Neuron (in vitro differentiated cells): Measurements from ENCODE around the gene ECE1.
"Not testable (repeated sequence)": the region's sequence is repeated elsewhere in the genome, so short reads cannot be mapped to it uniquely, and the experiment has no call there.

Experiments
- H2AFZ ChIP-seq: one replicate; pipeline ENCODE4 v1.6.1; 2013; ENCODE audit warnings: low read depth, mild to moderate bottlenecking, inconsistent platforms, low read length, moderate library complexity
- H3K27me3 ChIP-seq: one replicate; pipeline ENCODE4 v1.6.1; 2013; ENCODE audit warnings: low read length; ENCODE audit not compliant: insufficient read depth
- H3K36me3 ChIP-seq: one replicate; pipeline ENCODE4 v1.6.1; 2013; ENCODE audit warnings: low read length; ENCODE audit not compliant: insufficient read depth
- H3K4me1 ChIP-seq: one replicate; pipeline ENCODE4 v1.6.1; 2013; ENCODE audit warnings: low read length; ENCODE audit not compliant: insufficient read depth
- H3K4me3 ChIP-seq: 2 replicates; pipeline ENCODE4 v1.5.1; 2013; ENCODE audit warnings: mild to moderate bottlenecking, low read length, moderate library complexity
- H3K9me3 ChIP-seq: one replicate; pipeline ENCODE4 v1.6.1; 2013; ENCODE audit warnings: low read length

The ECE1 gene

DNA sequence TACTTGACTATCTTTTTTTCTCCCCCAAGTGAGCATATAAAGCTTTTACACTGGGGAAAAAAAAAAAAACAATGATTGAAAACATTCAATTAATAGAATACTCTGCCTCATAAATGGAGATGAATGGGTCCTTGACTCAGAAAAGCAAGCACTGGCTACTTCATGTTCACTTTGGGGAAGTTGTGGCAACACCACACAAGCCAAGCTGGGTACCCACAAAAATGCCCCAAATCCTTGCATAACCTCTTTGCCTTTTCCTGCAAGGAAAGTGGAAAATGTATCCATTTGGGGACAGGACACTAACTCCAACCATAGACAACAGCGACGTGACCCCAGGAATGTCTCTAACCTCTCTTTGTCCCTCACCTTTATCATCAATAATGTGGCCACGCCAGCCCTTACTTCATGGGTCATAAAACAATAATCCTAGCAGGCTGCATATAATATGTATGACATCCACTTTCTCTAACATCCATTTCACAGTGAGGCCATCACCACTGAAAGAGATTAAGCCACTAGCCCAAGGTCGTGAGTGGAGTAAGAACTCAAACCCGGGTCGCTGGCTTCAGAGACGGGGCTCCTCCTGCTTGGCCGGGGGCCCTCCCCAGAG, 2.3 kb downstream of the ECE1 start:
- Histone ChIP-seq H2AFZ (no peak overlapping the region), H3K27me3 (no peaks in the 10 kb centered on the region), H3K4me1 (peaks cover 13% of the 10 kb centered on the region), H3K9me3 (no peaks in the 10 kb centered on the region), H3K4me3 (no peak overlapping the region), H3K36me3 (no peaks in the 10 kb centered on the region)

DNA sequence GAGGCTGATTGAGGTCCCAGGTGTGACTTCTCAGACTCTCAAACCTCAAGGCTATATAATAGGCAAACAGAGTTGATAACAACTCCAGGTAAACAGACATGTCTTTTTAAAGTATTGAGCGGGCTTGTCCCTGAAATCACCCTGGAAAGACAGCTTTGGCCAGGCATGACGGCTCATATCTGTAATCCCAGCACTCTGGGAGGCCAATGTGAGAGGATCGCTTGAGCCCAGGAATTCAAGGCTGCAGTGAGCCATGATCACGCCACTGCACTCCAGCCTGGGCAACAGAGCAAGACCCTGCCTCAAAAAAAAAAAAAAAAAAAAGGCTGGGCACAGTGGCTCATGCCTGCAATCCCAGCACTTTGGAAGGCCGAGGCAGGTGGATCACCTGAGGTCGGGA, 4.9 kb downstream of the ECE1 start:
- H2AFZ ChIP-seq = not testable (repeated sequence)

DNA sequence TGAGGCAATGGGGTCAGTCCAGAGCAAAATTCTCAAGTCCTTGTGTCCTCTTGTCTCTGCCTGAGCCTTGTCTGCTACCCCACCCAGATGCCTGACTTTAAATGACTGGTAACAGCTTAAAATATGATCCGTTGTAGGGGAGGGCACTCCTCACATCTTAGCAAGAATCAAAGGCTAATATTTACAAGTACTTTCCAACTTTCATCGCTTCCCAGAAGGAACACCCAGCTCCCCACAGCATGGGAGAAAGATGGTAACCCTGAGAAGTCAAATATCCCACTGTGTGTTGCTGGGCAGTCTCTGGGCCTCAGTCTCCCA, 5.2 kb downstream of the ECE1 start:
- Histone ChIP-seq H3K4me1 (peaks cover 8% of the 10 kb centered on the region), H3K27me3 (no peaks in the 10 kb centered on the region), H2AFZ (no peak overlapping the region), H3K4me3 (no peak overlapping the region), H3K36me3 (no peaks in the 10 kb centered on the region), H3K9me3 (no peaks in the 10 kb centered on the region)

More for the DNA sequence above, 4.9 kb downstream of the ECE1 start:
- not testable (repeated sequence) for H3K27me3 ChIP-seq, H3K9me3 ChIP-seq, H3K4me3 ChIP-seq, H3K36me3 ChIP-seq, H3K4me1 ChIP-seq

DNA sequence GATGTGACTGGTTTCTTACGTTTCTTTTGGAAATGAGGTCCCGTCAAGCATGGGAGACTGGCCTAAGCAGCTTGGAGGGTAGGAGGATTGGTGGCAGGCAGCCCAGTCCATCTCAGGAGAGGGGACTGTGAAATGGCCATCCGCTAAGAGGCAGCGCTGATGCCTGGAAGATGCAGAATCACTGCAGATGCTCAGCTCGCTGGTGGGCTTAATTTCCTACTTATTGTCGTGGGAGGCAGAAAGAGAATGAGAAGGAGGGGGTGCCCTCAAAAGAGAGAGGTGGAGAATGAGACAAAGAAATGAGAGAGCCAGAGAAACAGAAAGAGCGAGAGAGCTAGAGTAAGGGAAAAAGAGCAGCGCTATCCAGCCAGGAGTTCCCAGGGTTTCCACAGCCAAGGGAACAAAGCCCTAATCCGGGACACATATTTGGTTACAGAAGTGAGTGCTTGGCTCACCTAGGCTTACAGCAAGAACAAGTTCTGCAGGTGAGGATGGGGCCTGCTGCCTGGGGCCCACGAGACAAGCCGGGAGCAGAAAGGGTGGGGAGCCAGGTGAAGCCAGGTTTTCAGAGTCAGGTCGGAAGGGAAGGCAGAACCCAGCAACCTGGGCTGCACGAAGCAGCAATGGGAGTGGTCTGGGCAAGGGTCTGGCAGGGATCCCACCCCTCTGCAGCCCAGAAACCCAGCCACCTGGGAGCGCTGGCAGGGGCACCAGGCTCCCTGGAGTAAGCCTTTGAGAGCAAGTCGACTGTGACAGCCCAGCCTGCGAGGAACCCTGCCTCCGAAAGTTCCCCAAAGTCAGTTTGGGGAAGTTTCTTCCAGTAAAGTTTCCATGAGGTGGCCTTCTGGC, 5.8 kb downstream of the ECE1 start:
- Histone ChIP-seq H3K4me3 (no peak overlapping the region), H2AFZ (no peak overlapping the region), H3K9me3 (no peaks in the 10 kb centered on the region), H3K4me1 (peaks cover 8% of the 10 kb centered on the region), H3K27me3 (no peaks in the 10 kb centered on the region), H3K36me3 (no peaks in the 10 kb centered on the region)

DNA sequence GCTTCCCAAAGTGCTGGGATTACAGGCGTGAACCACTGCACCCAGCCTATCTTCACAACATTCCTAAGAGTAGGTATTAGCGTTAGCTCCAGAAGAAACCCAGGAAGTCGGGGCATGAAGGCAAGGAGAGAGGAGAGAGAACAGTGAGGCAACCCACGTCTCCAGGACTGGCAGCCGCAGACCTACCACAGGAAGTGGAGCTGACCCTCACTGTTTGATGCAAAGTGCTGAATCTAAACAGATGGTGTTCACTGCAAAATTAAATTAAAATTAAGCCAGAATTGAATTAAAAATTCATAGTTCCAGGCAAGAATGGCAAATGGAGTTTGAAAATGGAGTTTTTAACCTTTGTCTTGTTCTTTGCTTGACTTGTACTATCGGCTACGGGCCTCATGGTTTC, 6.7 kb downstream of the ECE1 start:
- H3K27me3 ChIP-seq = no peaks in the 10 kb centered on the region
- no peaks in the 10 kb centered on the region for H3K36me3 ChIP-seq
- H2AFZ ChIP-seq = no peak overlapping the region
- H3K4me1 ChIP-seq = peaks cover 6% of the 10 kb centered on the region
- no peak overlapping the region for H3K4me3 ChIP-seq
- no peaks in the 10 kb centered on the region for H3K9me3 ChIP-seq

DNA sequence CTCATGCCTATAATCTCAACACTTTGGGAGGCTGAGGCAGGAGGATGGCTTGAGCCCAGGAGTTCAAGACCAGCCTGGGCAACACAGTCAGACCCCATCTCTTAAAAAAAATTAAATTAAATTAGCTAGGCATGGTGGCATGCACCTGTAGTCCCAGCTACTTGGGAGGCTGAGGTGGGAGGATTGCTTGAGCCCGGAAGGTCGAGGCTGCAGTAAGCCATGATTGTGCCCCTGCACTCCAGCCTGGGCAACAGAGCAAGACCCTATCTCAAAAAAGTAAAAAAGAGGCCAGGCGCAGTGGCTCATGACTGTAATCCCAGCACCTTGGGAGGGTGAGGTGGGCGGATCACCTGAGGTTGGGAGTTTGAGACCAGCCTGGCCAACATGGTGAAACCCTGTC, 8.2 kb downstream of the ECE1 start:
- not testable (repeated sequence) for H3K9me3 ChIP-seq, H3K27me3 ChIP-seq, H2AFZ ChIP-seq, H3K4me1 ChIP-seq, H3K36me3 ChIP-seq, H3K4me3 ChIP-seq

DNA sequence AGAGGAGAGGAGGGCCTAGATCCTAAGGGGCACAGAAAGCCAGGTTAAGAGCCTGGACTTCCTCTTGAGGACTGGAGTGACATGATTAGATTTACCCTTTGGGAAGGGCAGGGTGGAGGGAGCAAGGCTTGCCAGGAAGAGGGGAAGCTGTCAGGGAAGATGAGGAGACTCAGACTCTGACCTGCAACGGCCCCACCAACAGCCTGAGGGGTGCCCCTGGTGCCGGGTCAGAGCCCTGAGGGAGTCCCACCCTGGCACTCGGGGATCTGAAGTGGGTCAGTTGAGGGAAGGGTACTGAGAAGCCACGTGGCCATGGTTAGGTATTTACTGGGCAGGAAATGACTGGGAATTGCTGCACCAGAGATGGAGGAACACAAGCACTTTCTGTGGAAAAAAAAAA, 9.8 kb downstream of the ECE1 start:
- Histone ChIP-seq H2AFZ (no peak overlapping the region), H3K36me3 (no peaks in the 10 kb centered on the region), H3K4me3 (no peak overlapping the region), H3K9me3 (no peaks in the 10 kb centered on the region), H3K27me3 (no peaks in the 10 kb centered on the region), H3K4me1 (peaks cover 6% of the 10 kb centered on the region)

DNA sequence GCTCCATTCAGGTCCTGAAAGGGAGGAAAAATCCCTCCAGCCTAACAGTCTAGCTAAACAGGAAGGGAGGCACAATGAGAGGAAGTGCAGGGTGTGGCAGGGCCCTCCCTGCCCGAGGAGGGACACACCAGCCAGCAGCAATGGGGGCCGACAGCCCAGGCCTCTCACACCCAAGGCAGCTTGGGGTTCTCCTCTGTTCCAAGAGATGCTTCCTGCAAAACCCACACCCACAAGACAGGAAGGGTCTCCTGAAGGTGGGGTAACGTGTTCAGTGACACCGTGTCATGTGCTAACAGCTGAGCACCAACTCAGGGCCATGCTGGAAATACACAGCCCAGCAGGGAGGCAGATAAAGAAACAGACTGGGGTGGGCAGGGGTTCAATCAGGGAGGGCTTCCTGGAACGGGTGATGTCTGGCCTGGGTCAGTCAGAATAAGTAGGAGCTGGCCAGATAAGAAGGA, 10.2 kb downstream of the ECE1 start:
- Histone ChIP-seq H3K4me1 (peaks cover 6% of the 10 kb centered on the region), H3K27me3 (no peaks in the 10 kb centered on the region), H3K36me3 (no peaks in the 10 kb centered on the region), H2AFZ (no peak overlapping the region), H3K9me3 (no peaks in the 10 kb centered on the region), H3K4me3 (no peak overlapping the region)

DNA sequence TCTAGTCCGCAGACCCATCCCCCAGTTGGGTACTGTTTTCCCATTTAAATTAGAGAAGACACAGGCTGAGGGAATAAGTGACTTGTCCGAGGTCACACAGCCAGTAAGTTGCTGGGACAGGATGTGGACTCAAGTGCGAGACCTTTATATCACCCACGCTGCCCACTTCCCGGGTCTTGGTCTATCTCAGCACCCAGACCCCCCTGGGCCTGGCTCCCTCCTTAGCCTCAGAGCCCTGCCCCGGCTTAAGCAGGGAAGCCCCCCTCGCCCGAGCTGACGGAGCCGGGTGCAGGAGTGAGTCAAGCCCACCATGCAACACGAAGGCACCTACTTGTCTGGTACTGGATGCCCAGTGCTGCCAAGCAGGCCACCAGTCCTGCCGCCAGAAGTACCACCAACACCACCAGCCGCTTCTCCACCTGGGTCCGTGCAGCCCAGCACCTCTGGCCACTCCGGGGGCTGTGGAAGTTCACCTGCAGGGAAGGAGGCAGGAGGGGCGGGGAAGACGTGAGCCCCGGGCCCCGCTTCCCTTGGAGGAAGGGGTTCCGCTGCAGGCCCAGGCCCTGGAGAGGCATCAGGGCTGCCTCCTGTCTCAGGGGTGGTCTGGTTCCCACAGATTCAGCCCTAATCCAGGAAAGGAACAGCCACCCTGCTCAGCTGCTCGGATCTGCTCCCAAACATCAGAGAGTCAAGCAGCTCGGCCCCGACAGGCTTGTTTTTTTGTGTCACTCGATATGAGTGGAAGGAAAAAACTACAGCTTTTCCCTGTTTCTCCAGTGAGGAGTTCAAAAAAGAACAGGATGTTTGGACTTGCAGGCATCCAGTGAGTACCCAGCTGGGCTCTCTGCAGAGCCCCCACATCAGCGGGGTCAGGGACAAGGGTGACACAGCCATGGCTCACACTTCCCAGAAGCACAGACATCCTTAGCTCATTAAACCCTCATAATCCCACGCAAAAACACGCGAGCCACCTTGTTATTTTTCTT, 11.1 kb downstream of the ECE1 start:
- H2AFZ ChIP-seq = no peak overlapping the region
- peaks cover 6% of the 10 kb centered on the region for H3K4me1 ChIP-seq
- H3K36me3 ChIP-seq = no peaks in the 10 kb centered on the region
- no peaks in the 10 kb centered on the region for H3K9me3 ChIP-seq
- H3K27me3 ChIP-seq = no peaks in the 10 kb centered on the region
- no peak overlapping the region for H3K4me3 ChIP-seq

DNA sequence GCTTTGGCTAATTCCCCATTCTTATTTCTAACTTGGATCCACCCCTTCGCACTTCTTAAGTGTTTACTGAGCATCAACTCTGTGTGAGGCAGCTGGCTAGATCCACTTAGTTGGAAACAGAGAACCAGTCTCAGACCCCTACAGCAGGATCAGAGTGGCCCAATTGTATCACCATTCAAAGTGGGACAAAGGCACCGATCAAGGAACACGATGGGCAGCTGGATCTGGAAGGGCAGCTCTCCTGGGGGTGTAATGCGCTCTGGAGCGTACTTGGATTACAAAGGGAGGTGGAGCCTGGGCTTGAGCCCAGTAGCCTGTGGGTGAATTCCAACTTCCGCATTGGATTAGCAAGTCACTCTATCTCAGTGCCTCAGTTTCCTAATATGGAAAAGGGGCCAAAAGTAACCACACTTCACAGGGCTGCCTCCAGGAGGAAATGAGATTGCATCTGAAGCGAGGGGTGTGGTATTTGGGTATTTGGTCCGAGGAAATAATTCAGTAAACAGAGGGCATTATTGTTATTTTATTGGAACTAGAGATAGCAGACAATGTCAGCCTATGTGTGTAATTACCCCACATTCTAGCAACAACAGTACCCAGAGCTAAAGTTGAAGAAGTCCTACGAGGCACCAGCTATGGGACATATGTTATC, 11.9 kb downstream of the ECE1 start:
- peaks cover 6% of the 10 kb centered on the region for H3K4me1 ChIP-seq
- no peak overlapping the region for H3K4me3 ChIP-seq
- no peaks in the 10 kb centered on the region for H3K27me3 ChIP-seq
- no peak overlapping the region for H2AFZ ChIP-seq
- no peaks in the 10 kb centered on the region for H3K9me3 ChIP-seq
- no peaks in the 10 kb centered on the region for H3K36me3 ChIP-seq

DNA sequence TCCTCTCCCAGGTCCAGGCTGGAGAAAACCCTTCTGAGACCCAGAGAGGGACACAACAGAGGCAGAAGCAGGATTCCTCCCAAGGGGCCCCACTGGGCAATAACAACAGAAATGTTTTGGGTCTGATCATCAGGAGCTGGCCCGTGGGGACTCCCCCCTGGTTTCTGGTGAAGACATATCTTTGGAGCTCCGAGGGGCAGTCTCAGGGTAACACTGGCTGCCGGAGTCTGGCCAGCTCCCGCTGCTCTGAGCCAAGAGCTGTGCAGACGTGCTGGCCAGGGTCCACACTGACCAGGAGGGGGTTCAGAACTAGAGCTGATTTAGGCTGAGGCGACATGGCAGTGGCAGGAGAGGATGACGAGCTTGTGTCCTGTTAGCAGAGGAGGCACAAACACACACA, 13.1 kb downstream of the ECE1 start:
- H3K4me3 ChIP-seq = no peak overlapping the region
- no peak overlapping the region for H2AFZ ChIP-seq
- H3K27me3 ChIP-seq = no peaks in the 10 kb centered on the region
- H3K9me3 ChIP-seq = no peaks in the 10 kb centered on the region
- peaks cover 6% of the 10 kb centered on the region for H3K4me1 ChIP-seq
- no peaks in the 10 kb centered on the region for H3K36me3 ChIP-seq

DNA sequence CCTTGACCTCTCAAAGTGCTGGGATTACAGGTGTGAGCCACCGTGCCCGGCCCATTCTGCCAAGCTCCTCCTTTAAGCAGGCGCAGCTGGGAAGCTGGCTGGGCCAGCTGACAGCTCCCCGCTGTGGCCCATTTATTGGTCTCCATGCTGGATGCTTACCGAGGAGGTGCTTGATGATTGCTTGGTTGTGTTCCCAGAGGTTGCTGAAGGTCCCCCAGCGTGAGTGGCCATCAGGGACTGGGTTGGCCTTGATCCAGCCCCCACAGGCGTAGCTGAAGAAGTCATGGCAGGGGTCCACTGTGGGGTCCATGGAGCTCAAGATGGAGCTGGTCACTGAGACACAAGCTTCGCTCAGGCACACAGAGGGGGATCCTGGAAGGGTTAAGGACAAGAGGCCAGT, 17.7 kb downstream of the ECE1 start:
- Histone ChIP-seq H3K27me3 (no peaks in the 10 kb centered on the region), H3K4me3 (no peak overlapping the region), H2AFZ (no peak overlapping the region), H3K36me3 (no peaks in the 10 kb centered on the region), H3K4me1 (no peaks in the 10 kb centered on the region), H3K9me3 (no peaks in the 10 kb centered on the region)

DNA sequence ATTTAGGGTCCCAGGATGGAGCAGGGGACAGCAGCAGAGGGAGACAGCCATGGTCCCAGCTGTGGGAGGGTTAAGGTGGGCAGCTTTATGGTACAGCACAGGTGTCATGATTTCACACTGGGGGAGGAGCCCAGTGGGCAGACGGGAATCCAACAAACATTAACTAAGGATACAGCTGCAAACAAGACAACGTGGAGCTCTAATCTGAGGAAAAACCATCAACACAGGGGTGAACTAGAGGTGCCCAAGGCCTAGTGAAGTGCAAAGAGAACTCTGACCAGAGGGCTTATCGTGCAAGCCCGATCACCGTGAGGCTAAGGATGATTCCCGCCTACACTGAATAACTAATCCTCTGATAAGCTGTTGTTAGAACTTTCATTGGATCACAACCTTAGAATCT, 18.7 kb downstream of the ECE1 start:
- Histone ChIP-seq H3K4me3 (no peak overlapping the region), H2AFZ (no peak overlapping the region), H3K9me3 (no peaks in the 10 kb centered on the region), H3K36me3 (no peaks in the 10 kb centered on the region), H3K27me3 (no peaks in the 10 kb centered on the region), H3K4me1 (no peaks in the 10 kb centered on the region)
